Limb (tissue), 2 donors: Measurements from ENCODE around the gene OR1E2.
"Not testable (repeated sequence)": the region's sequence is repeated elsewhere in the genome, so short reads cannot be mapped to it uniquely, and the experiment has no call there.

ENCODE experiments used
- DNase-seq, 2 donors: peaks; one replicate each; pipeline ENCODE4 v3.0.0-alpha.2; 2016; ENCODE audit errors: extremely low spot score in 2 of 2

Gene OR1E2

DNA sequence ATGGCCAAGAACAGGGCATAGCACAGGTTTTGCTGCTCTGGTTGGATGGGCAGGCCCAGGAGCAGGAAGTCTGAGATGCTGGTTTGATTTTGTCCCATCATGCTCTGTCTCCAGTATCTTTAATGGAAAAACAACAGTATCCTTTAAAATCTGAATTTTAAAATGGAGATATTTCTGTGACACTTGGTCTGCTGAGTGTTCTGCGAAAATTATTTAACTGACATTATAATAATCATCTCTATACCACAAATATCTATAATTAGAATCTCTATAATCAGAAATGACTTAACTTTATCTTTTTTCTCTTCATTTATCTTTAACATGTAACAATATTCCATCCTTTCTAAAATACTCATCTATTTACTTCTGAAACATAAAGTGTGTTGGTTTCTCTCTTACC lies 35.3 kb downstream of the OR1E2 start, which contains the start of gene OR1E1:
Gene OR1E1, minus strand, starts transcription at position 101 of the 400 bp plus-strand sequence. Its CDS starts 0 bp downstream, at position 101.
- DNase-seq = no peak

DNA sequence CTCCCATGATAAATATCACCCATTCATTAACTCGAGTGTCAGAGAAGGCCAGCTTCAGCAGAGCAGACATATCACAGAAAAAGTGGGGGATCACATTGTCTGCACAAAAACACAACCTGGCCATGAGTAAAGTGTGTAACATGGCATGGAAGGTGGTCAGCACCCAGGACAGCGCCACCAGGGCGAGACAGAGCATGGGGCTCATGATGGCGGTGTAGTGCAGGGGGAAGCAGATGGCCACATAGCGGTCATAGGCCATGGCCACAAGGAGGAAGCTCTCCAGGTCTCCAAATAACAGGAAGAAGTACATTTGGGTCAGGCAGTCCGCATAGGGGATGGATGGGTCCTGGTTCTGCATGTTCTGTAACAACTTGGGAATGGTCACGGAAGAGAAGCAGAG lies 35.8 kb downstream of the OR1E2 start:
- DNase-seq = not testable (repeated sequence)

DNA sequence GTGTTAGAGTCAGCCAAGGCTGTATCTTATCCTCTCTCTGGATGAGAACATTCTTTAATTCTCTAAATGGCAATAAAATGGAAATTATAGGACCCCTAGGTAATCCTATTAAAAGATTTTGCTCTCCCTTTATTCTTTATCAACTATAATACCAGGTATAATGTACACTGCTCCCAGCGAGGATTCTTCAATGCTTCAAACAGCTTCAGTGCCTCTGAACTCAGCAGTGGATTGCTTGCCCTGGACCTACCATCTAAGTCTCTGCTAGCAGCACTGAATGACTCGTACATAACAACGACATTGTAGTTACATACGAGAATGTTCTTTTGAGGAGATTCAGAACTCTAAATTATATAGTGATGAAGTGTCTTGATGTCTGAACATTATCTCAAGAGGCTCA lies 43.9 kb downstream of the OR1E2 start:
- no peak for DNase-seq

DNA sequence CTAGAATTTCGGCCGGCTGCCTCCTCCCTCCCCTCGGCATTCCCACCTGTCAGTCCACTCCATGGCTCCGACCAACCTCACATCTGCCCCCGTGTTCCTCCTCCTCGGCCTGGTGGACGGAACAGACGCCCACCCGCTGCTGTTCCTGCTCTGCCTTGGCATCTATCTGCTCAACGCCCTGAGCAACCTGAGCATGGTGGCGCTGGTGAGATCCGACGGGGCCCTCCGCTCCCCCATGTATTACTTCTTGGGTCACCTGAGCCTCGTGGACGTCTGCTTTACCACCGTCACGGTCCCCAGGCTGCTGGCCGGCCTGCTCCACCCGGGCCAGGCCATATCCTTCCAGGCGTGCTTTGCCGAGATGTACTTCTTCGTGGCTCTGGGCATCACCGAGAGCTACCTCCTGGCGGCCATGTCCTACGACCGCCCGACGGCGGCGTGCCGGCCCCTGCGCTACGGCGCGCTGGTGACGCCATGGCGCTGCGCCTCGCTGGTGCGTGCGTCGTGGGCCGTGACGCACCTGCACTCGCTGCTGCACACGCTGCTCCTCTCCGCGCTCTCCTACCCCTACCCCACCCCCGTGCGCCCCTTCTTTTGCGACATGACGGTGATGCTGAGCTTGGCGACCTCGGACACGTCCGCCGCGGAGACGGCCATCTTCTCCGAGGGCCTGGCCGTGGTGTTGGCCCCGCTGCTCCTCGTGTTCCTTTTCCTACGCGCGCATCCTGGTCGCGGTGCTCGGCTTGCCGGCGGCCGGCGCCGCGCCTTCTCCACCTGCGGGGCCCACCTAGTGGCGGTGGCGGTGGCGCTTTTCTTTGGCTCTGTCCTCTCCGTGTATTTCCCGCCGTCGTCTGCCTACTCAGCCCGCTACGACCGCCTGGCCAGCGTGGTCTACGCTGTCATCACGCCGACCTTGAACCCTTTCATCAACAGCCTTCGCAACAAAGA lies 47.5 kb downstream of the OR1E2 start, which contains the start of gene OR3A2:
Gene OR3A2, minus strand, starts transcription at position 440 of the 948 bp plus-strand sequence.
- DNase-seq = no peak
